Skin of body (tissue), 2 donors: ENCODE results near the gene WHRN. TPM values are rescaled to one million over a fixed set of nuclear protein-coding genes. Genes with fewer than 3 reads are reported as not detected.

Source experiments
- DNase-seq: peaks from one replicate; lab custom pipeline; 2025; lab: John Stamatoyannopoulos, UW
- total RNA-seq: library from RNA; depleted of rRNA; stranded (reverse); fragments of >200 nt; gene quantifications from one replicate; pipeline ENCODE4 v1.2.3, GENCODE V29; 2014

Gene WHRN
- total RNA-seq, 1 donor from 2014 or later: 2.0 TPM

- no peak for DNase-seq
Measured at GRCh38 chr9:114492991-114493390, 12.3 kb downstream of the WHRN start.

- no peak for DNase-seq
Measured at GRCh38 chr9:114491430-114492003, 13.8 kb downstream of the WHRN start.

GRCh38 chr9:114489928-114490327 lies 15.3 kb downstream of the WHRN start:
- no peak for DNase-seq

GRCh38 chr9:114488398-114489129 lies 16.7 kb downstream of the WHRN start:
- DNase-seq: no peak

GRCh38 chr9:114487607-114488300 lies 17.5 kb downstream of the WHRN start:
- no peak for DNase-seq

GRCh38 chr9:114486205-114486963 lies 18.9 kb downstream of the WHRN start:
- DNase-seq: no peak

GRCh38 chr9:114484854-114485443 lies 20.3 kb downstream of the WHRN start:
- no peak for DNase-seq

GRCh38 chr9:114484215-114484853 lies 20.9 kb downstream of the WHRN start:
- DNase-seq: no peak

- no peak for DNase-seq
Measured at GRCh38 chr9:114483499-114483898, 21.8 kb downstream of the WHRN start.

- no peak for DNase-seq
Measured at GRCh38 chr9:114482593-114482992, 22.7 kb downstream of the WHRN start.

GRCh38 chr9:114481789-114482188 lies 23.5 kb downstream of the WHRN start:
- DNase-seq: no peak

GRCh38 chr9:114480746-114481435 lies 24.4 kb downstream of the WHRN start:
- no peak for DNase-seq

- DNase-seq: no peak
Measured at GRCh38 chr9:114478871-114479270, 26.4 kb downstream of the WHRN start.

GRCh38 chr9:114478459-114478858 lies 26.8 kb downstream of the WHRN start:
- DNase-seq: no peak

GRCh38 chr9:114477642-114478041 lies 27.6 kb downstream of the WHRN start:
- DNase-seq: no peak

GRCh38 chr9:114476891-114477469 lies 28.3 kb downstream of the WHRN start:
- no peak for DNase-seq

GRCh38 chr9:114475412-114476135 lies 29.7 kb downstream of the WHRN start:
- DNase-seq: no peak

GRCh38 chr9:114474425-114474824 lies 30.8 kb downstream of the WHRN start:
- DNase-seq: no peak

GRCh38 chr9:114473447-114473801 lies 31.8 kb downstream of the WHRN start:
- no peak for DNase-seq
